ENCODE results near the gene HAUS1. TPM values are rescaled to one million over a fixed set of nuclear protein-coding genes. Genes with fewer than 3 reads are reported as not detected.
"Not testable (repeated sequence)": the region's sequence is repeated elsewhere in the genome, so short reads cannot be mapped to it uniquely, and the experiment has no call there.

The HAUS1 gene
- polyA plus RNA-seq, 4 donors, result 46.2 to 54.9 (median 47.9) TPM

GRCh38 chr18:46155641-46156051 lies 51.5 kb downstream of the HAUS1 start:
- no peak for DNase-seq (ENCODE audit: low read depth in 4 of 4, low spot score in 3 of 4)

DNA sequence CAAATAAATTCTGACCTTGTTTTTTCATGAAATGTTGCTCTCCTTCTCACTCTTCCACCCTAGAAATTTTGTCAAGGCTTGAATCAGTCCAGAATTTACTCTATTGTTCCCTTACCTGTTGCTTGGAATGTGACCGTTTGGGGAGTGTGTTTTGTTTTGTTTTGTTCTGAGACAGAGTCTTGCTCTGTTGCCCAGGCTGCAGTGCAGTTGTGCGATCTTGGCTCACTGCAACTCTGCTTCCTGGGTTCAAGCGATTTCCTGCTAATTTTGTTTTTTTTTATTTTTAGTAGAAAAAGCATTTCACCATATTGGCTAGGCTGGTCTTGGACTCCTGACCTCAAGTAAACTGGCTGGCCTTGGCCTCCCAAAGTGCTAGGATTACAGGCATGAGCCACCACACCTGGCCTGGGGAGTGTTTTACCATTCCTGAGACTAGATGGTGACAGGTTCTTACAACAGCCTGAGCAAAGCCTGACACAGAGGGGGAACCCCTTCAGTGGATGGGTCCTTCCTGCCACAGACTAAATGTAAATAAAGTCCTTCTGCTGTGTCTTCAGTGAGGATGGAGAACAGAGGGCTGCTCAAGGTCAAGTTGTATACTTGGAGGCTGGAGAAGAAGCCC lies 52.0 kb downstream of the HAUS1 start:
- DNase-seq (ENCODE audit: low read depth in 4 of 4, low spot score in 3 of 4), result no peak

DNA sequence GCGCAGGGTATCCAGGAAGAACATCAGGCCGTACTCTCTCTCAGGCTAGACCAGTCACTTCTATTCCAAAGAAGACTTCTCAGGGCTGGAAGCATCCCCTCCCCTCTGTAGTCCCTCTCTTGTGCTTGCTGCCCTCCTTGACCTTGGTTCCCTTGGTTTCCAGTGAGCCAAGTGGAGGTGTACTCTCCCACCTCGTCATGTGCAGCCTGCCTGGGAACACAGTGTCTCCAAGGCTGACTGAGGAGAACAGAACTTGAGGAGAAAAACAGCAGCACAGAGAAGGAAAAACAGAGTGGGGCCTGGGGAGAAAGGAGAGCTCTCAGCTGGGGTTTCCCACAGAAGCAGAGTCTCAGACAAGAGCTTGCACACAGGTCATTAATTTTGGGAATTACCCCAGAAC lies 52.7 kb downstream of the HAUS1 start:
- DNase-seq (ENCODE audit: low read depth in 4 of 4, low spot score in 3 of 4), result no peak

GRCh38 chr18:46158499-46158898 lies 54.3 kb downstream of the HAUS1 start:
- DNase-seq (ENCODE audit: low read depth in 4 of 4, low spot score in 3 of 4), result no peak

DNA sequence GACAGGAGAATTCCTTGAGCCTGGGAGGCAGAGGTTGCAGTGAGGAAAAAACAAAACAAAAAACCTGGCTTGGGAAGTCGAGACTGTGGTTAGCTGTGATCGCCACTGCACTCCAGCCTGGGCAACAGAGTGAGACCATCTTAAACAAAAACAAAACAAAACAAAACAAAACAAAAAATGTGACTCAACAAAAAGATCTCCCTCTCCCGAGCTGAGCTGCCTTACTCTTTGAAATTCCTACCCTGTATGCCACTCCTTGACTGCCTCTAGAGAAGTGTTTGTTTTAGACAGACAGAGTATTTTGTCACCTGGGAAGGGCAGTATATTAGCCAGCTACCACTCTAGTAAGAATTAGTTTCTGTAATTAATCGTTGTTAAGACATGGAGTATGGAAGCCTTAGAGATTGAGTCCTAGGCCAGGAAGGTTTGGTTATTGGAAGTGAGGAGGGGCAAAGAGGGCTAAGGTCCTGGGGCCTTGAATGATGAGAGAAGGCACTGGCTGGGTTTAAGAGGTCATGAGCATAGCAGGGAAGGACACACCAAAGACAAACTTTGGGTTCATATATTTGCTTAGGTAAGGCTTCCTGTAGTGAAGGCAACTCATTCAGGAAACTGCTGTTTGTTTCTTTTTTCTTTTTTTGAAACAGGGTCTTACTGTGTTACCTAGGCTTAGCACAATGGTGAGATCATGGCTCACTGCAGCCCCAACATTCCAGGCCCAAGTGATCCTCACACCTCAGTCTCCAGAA lies 56.0 kb downstream of the HAUS1 start:
- DNase-seq (ENCODE audit: low read depth in 4 of 4, low spot score in 3 of 4), result no peak

DNA sequence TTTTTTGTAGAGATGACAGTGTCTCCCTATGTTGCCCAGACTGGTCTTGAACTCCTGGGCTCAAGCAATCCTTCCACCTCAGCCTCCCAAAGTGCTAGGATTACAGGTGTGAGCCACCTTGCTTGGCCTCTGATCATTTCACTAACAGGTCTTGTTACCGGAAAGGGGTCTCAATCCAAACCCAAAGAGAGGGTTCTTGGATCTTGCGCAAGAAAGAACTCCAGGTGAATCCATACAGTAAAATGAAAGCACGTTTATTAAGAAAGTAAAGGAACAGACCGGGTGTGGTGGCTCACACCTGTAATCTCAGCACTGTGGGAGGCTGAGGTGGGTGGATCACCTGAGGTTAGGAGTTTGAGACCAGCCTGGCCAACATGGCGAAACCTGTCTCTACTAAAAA lies 56.7 kb downstream of the HAUS1 start:
- DNase-seq (ENCODE audit: low read depth in 4 of 4, low spot score in 3 of 4), result not testable (repeated sequence)

- DNase-seq (ENCODE audit: low read depth in 4 of 4, low spot score in 3 of 4), result no peak
Measured at GRCh38 chr18:46161703-46162396, 57.7 kb downstream of the HAUS1 start.

- DNase-seq (ENCODE audit: low read depth in 4 of 4, low spot score in 3 of 4), result no peak
Measured at GRCh38 chr18:46163091-46163490, 58.9 kb downstream of the HAUS1 start.

- DNase-seq (ENCODE audit: low read depth in 4 of 4, low spot score in 3 of 4), result no peak
Measured at GRCh38 chr18:46163941-46164499, 59.8 kb downstream of the HAUS1 start.

DNA sequence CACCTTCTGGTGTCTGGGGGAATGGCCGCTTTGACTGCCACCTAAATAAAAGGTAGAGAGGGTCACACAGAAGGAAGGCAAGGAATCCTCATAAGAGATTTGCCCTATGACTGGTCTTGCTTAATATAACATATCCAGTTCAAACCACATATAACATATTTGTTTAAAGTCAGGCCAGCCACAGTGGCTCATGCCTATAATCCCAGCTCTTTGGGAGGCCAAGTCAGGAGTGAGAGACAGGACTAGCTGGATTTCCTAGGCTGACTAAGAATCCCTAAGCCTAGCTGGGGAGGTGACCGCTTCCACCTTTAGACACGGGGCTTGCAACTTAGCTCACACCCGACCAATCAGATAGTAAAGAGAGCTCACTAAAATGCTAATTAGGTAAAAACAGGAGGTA lies 60.3 kb downstream of the HAUS1 start:
- not testable (repeated sequence) for DNase-seq (ENCODE audit: low read depth in 4 of 4, low spot score in 3 of 4)

DNA sequence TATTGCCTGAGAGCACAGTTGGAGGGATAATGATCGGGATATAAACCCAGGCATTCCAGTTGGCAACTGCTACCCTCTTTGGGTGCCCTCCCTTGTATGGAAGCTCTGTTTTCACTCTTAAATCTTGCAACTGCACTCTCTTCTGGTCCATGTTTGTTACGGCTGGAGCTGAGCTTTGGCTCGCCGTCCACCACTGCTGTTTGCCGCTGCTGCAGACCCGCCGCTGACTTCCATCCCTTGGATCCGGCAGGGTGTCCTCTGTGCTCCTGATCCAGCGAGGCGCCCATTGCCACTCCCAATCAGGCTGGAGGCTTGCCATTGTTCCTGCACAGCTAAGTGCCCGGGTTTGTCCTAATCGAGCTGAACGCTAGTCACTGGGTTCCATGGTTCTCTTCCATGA lies 60.7 kb downstream of the HAUS1 start:
- DNase-seq (ENCODE audit: low read depth in 4 of 4, low spot score in 3 of 4), result no peak

DNA sequence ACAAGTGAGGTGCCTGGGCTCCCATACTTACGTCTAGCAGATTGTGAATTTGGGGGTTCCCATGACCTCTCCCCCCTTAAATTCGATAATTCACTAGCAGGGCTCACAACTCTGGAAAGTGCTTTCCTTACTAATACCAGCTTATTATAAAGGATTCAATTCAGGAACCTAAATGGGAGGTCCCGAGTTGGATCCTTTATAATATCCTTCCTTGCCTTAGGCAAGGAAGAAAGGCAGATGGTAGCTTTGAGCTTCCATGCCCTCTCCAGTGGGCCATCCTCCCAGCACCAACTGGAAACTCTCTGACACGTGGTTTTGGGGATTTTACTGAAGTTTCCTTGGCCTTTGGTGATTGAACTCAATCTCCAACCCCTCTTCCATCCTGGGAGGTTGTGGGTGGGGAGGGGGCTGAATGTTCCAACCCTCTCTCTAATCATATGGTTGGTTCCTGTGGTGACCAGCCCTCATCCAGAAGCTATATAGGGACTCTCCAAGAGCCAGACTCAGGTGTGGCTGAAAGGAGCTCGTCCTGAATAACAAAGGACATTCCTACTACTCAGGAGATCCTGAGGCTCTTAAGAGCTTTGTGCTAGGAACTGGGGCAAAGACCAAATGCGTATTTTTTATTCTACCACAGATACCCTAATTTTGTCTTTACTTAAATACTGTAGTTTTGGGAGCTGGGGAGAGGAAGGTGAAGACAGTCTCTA lies 62.2 kb downstream of the HAUS1 start:
- no peak for DNase-seq (ENCODE audit: low read depth in 4 of 4, low spot score in 3 of 4)

- DNase-seq (ENCODE audit: low read depth in 4 of 4, low spot score in 3 of 4), result no peak
Measured at GRCh38 chr18:46167971-46168370, 63.8 kb downstream of the HAUS1 start.

GRCh38 chr18:46169464-46169941 lies 65.3 kb downstream of the HAUS1 start:
- no peak for DNase-seq (ENCODE audit: low read depth in 4 of 4, low spot score in 3 of 4)

- no peak for DNase-seq (ENCODE audit: low read depth in 4 of 4, low spot score in 3 of 4)
Measured at GRCh38 chr18:46171331-46171730, 67.1 kb downstream of the HAUS1 start.

- DNase-seq (ENCODE audit: low read depth in 4 of 4, low spot score in 3 of 4), result peak; percentile 86 to 90 (median 90)
Measured at GRCh38 chr18:46173393-46174341, 69.5 kb downstream of the HAUS1 start.

DNA sequence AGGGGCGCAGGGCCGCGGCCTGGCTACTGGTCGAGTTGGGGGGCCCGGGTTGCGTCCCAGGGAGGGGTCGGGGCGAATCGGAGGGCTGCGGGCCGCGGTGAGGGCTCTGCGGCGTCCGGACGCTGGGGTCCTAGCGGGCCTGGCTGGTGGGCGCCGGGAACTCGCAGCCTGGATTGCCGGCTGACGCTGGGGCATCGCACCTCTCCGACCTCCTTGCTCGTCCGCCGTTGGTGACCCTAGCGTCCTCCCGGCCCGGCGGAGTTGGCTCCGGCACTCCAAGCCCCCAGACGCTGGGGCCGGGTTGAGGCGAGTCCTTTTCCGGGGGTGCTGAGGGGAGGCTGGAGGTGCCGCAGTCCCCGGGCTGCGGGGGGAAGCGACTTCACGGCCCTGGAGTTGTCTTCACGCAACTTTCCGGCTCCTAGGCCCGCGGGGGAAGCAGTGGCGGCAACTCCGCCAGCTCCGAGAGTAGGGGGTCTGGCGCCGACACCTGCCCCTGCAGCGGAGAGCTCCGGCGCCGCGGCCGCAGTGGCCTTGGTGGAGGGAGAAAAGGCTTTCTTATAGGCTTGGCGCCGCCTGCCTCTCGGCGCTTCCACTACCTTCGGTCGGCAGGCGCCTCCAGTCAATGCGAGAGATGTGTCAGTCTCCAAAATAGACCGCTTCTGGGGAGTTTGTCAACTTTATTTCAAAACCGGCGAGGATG lies 70.3 kb downstream of the HAUS1 start:
- peak in 2 of 4 donors; percentile 7 to 16 for DNase-seq (ENCODE audit: low read depth in 4 of 4, low spot score in 3 of 4)

GRCh38 chr18:46176001-46176400 lies 71.8 kb downstream of the HAUS1 start:
- no peak for DNase-seq (ENCODE audit: low read depth in 4 of 4, low spot score in 3 of 4)

Data from right renal pelvis (tissue), 4 donors.